ENCODE results near the gene PLAC8L1.
"Not testable (repeated sequence)": the region's sequence is repeated elsewhere in the genome, so short reads cannot be mapped to it uniquely, and the experiment has no call there.

PLAC8L1 gene, protein sequence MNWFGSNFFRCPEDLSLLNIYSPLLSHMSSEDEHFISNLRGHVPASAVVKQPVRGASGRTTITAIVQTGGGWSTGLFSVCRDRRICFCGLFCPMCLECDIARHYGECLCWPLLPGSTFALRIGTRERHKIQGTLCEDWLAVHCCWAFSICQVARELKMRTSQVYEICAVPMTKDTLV

DNA sequence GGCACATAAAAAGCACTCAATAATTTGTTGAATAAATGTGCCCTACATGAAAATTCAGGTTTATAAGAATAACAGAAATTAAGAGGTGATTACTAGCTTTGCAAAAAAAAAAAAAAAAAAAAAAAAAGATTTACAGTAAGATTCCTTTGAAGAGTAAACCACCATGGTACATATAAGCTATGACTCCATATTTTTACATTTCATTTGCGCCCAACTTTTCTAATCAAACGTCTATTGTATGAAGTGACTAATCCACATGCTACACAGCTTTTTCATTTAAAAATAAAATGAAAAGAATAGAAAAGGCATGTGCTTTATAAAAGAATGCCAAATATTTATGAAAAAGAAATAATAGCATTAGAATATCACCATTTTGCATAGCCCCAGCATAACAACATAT is at the start of gene PLAC8L1:
TSS of gene PLAC8L1 (minus strand) at position 101 of the 400 bp plus-strand sequence. CDS start 1,266 bp downstream, outside the sequence.
- no peak for DNase-seq

DNA sequence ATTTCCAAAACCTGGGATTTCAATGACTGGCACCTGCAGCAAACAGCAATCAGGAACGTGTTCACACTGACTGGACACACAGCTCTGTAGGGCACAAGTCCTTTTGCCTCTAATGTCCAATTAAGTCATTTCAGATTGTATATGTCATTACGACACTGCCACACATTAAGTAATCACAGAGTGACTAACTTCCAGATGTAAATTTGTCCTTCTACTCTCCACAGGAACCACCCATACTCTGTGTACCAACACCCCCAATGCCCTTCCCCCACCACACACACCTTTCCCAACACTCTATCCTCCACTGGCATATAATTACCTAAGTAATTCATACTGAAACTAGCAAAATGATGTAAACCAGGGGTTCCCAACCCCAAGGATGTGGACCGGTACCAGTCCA is 46.6 kb upstream of the PLAC8L1 start:
- DNase-seq, result no peak

DNA sequence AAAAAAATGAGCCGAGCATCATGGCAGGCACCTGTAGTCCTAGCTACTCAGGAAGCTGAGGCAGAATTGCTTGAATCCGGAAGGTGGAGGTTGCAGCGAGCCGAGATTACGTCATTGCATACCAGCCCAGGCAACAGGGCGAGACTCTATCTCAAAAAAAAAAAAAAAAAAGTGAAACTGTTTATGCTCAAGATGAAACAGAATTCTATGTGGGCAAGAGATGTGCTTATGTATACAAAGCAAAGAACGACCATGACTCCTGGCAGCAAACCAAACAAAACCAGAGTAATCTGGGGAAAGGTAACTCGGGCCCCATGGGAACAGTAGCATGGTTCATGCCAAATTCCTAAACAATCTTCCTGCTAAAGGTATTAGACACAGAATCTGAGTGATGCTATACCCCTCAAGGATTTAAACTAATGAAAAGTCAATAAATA is 32.6 kb upstream of the PLAC8L1 start:
- no peak for DNase-seq

DNA sequence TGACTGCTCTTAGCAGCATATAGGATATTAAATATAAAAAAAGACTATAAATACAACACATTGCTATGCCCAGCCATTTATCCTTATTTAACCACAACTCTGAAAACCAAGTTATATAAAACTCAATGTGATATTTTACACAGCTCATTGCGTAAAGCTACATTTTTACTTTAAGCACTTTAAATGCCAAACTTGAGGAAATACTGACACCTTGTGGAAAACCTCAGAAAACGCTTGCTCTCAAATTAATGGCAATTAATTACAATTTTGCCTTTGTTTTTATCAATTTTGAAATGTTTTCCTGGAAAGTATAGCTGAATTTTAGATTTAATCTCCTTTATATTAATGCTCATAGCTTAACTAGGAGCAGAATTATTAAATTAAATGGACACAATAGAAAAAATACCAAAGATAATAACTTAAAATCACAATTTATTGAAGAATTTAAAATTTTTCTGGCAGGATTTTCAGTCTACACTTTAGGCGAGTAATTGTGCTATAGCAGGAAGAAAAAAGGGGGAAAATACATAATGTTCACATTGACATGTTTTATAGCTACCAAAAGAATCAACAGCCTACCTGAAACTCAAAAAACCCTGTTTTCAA is 25.2 kb upstream of the PLAC8L1 start:
- DNase-seq, result no peak

DNA sequence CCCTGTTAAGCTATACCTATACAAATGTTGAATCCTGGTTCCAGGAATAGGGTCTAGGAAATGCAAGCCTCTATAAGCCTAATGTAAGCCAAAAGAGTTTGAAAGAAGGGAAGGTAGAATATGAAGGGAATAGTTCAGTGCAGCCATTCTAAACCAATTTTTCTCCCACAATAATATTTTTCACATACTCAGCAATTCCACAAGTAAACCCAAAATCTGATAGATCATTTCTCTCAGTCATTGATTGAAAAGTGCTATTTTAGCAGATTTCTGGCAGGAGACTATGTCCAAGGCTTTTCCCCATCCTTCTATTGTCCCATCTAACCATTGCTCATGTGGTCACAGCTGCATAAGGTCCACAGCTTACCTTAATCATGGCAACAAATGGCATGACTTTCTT is 20.7 kb upstream of the PLAC8L1 start:
- DNase-seq, result no peak

DNA sequence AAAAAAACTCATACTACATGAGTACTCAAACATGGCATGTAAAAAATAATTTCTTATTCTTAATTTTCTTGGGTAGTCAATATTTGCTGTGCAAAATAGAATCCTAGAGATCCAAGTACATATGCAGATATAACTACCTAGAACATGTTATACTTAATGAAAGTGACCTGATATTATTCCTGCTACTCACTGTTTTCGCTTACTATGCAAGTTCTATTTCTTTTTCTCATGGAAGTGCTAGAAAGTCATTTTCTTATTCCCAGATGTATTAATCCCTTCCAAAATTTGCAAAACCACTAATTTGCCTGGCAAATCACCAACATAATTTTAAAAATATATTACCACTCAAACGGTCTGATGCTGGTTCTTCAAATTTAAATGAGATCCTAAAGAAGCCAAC is 19.2 kb upstream of the PLAC8L1 start:
- DNase-seq, result no peak

DNA sequence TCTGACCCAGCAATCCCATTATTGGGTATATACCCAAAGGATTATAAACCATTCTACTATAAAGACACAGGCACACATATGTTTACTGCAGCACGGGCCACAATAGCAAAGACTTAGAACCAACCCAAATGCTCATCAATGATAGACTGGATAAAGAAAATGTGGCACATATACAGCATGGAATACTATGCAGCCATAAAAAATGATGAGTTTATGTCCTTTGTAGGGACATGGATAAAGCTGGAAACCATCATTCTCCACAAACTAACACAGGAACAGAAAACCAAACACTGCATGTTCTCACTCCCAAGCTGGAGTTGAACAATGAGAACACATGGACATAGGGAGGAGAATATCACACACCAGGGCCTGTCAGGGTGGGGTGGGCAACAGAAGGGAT is 16.1 kb upstream of the PLAC8L1 start:
- not testable (repeated sequence) for DNase-seq

DNA sequence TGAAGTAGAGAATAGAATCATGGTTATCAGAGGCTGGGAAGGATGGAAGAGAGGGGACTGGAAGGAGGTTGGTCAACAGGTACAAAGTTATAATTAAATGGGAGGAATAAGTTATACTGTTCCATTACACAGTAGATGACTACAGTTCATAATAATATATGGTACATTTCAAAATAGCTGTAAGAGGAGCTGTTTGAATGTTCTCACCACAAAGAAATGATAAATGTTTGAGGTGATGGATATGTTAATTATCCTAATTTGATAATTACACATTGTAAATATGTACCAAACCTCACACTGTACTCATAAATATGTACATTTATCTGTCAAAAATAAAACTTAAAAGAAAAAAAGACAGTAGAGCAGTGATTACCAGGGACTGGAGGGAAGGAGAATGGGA is 12.9 kb upstream of the PLAC8L1 start:
- DNase-seq, result no peak

DNA sequence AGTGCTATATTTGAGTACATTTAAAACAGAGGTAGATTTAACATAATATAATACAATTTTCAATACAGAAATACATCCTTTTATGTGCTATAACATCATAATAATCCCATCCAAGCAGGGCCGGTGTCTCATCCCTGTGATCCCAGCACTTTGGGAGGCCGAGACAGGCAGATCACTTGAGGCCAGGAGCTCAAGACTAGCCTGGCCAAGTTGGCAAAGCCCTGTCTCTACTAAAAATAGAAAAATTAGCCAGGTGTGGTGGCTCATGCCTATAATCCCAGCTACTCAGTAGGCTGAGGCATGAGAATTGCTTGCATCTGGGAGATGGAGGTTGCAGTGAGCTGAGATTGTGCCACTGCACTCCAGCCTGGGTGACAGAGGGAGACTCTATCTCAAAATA is 11.8 kb upstream of the PLAC8L1 start:
- not testable (repeated sequence) for DNase-seq

DNA sequence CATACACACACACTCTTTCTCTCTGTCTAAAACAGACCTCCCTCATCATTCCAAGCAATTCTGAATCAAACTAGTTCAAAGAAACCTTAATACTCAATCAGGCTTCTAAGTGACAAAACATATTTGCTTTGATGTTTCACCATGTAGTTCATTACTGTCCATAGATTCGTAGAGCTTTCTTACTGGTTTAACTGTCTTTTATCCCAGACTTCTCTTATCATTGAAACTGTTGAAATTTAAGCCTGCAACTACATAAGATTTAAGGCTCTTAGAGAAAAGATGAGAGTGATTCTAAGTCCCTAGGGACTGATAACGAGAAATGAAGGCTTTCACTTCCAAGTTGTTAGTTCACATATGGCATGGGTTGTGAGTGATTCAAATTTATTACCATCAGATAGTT is 11.0 kb upstream of the PLAC8L1 start:
- DNase-seq, result no peak

DNA sequence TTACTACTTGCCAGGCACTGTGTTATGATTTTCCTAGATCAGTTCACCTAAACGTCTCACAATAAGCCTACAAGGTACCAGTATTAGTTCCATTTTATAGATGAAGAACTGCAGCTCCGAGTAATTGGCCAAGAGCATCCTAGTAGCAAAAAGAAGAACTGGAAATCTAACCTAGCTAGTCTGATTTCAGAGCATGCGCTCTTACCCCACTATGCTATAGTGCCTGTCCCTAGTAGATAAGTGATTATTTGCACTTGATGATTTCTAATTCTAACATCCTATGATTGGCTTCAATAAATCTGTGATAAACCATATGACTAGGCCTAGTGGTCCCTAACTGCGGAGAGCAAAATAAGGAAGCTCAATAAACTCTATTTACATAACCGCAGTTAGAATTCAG is 7.1 kb upstream of the PLAC8L1 start:
- no peak for DNase-seq

DNA sequence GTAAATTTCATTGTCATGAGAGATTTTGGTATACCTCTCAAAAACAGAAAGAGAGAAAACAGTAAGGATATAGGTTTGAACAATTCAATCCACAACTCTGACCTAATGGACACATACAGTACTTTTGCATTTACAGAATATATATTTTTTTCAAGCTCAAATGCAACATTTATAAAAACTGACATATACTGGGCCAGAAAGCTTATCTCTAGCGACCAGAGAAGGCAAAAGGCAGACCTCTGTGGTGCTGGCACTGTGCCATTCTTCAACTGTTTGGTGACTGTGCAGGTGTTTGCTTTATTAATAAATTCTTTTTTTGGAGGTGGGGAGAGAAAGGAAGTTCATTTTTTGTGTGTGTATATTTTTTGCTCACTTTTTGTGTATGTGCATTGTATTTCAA is 6.0 kb upstream of the PLAC8L1 start:
- no peak for DNase-seq

DNA sequence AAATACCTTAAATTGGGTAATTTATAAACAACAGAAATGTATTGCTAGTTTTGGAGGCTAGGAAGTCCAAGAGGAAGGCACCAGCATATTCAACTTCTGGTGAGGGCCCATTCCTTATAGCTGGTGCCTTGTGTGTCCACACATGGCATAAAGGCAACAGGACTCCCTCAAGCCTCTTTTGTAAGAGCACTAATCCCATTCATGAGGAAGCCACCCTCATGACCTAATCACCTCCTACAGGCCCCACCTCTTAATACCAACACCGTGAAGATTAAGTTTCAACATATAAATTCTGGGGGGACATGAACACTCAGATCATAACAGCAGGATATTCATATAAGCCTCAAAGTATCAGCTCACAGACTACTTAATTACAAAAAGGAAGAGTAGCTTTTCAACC is 4.0 kb upstream of the PLAC8L1 start:
- no peak for DNase-seq

DNA sequence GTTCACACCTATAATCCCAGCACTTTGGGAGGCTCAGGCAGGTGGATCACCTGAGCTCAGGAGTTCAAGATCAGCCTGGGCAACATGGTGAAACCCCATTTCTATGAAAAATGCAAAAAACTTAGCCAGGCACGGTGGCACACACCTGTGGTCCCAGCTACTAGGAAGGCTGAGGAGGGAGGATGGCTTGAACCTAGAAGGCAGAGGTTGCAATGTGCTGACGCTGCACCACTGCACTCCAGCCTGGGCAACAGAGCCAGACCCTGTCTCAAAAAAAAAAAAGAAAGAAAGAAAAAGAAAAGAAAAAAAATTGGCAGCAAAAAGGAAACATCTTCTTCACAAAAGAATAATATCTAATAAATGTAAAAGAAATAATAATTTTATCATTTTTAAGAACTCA is 3.5 kb upstream of the PLAC8L1 start:
- DNase-seq, result not testable (repeated sequence)

DNA sequence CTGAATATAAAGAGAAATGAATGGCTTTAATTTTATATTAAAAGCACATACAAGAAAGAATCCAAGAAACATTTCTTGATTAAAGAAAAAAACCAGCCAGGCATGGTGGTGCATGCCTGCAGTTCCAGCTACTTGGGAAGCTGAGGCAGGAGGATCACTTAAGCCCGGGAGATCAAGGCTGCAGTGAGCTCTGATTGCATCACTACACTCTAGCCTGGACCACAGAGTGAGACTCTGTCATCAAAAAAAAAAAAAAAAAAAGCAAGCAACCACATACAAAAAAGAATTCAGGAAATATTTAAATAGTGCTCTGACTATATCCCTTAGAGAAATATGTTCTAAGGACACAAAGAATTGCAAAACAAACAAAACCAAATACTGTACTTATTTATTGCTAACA is 2.5 kb upstream of the PLAC8L1 start:
- DNase-seq, result no peak

DNA sequence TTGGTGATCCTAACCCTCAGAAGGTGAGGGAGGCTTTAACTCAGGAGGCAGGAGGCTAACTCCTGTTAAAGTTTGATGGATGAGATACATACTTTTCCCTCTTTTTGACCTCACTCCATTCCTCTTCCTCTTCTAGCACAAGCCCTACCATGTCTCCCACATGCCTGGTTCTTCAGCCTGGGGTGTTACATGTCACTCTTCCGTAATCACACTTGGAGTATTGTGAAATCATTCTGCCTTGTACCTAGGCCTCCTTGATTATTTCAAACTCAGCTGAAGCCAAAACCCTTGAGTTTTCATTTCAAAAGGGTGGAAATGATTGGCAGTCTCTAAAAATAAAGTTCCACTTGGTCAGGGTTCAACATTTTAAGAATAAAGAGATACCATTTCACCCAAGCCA is 1.8 kb downstream of the PLAC8L1 start:
- no peak for DNase-seq

DNA sequence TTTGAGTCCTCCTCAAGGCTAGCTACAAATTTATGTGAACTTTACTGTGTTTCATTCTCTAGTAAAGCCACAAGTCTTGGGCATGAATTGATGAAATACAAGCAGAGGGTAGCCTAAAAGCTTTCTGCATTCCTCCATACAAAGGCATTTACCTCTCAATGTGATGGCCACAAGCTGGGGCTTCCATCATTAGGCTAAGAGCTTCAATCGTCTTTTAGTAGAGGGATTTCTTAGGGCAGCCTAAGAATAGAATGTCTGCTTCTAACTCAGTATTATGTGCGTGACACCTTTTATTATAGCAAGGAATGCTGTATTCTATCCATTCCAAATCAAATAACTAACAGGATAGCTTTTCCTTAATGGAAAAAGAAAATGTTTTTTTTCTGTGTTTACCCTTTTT is 3.7 kb downstream of the PLAC8L1 start:
- DNase-seq, result no peak

DNA sequence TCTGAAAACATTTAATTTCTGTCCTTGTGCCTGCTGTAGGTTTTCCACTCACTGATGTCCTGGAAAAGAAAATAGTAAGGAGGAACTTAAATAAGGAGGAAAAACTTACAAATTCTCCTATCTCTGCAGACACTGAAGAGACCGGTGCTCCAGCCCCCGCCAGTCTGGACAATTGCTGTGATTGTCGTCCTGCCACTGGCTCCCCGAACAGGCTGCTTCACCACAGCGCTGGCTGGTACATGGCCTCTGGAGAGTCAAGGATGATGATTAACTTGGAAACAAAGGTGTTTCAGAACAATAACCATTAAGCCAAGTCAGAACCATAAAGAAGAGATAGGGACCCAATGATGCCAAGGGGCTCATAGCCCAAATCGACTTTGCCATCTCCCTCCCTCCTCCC is 7.3 kb downstream of the PLAC8L1 start:
- DNase-seq, result no peak

DNA sequence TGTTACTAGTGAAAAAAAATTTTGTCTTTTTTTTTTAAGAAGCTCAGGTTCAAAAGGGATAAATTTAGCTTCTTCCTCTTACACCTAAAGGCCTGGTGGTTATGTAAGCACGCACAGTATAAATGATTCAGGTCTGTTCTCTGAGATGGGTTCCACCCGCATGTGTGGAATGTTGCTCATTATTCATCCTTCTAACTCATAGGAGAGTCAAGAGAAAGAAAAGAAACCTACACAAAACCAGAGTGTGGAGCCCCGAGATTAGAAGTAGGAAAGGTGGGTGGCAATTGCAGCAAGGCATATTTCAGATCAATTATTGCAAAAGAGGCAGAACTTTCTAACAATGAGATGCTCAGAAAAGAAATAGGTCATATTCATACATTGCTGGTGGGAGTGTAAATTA is 13.5 kb downstream of the PLAC8L1 start:
- DNase-seq, result no peak

DNA sequence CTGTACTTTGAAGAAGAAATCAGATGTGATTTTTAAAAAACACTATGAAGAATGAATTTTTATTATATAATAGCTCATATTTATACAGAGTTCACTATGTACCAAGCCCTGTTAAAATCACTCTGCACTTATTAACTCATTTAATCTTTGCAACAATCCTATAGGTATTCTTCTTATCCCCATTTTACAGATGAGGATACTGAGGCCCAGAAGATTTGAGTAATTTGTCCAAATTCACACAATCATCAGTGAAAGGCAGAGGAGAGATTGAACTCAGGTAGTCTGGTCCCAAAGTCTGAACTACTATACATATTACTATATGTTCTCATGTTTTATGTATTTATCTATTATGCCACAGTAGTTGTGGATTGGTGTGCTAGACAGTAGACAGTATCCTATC is 16.1 kb downstream of the PLAC8L1 start:
- DNase-seq, result no peak

DNA sequence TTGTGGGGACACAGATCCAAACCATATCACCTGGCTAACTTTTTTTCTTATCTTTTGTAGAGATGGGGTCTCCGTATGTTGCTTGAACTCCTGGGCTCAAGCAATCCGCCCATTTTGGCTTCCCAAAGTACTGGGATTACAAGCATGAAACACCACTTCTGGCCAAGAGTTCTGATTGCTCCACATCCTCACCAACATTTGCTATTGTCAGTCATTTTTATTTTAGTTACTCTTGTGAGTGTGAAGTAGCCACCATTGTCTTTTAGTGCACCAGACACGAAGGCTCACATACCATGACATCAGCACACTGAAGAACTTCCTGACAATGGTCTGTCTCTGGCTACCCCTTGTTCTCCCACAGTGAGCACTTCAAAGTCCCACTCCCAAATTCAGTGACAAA is 17.3 kb downstream of the PLAC8L1 start:
- no peak for DNase-seq

DNA sequence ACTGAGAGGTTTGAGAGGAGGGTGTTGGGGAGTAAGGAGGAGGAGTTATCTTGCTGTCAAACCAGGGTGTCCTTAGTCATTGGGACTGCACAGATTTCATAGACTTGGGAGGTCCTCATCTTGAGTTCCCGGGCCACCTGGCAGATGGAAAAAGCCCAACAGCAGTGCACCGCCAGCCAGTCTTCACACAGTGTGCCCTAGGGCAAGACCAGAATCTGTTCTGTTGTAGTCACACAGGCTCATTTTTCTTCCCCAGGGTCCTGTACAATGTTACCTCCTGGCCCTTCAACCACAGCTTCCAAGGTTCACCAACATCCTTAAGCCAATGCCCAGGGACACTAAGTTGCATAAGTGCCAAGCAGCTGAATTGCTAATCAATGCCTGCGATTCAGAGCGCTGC is 21.0 kb downstream of the PLAC8L1 start:
- DNase-seq, result no peak

DNA sequence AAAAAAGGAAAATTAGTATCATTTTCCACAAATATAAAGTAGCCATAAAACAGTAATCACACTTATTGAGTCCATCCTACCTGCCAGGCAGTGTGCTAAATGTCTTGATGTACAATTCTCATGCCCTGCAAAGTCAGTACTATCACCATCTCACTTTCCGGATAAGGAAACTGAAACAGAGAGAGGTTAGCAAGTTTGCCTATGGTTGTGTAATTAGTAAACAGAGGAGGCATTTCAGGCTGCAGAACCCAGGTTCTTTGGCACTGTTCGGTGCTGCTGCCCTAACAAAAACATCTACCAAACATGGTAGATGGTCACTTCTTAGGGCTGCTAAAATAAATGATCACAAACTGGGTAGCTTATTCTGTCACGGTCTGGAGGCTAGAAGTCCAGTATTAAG is 22.6 kb downstream of the PLAC8L1 start:
- DNase-seq, result no peak

DNA sequence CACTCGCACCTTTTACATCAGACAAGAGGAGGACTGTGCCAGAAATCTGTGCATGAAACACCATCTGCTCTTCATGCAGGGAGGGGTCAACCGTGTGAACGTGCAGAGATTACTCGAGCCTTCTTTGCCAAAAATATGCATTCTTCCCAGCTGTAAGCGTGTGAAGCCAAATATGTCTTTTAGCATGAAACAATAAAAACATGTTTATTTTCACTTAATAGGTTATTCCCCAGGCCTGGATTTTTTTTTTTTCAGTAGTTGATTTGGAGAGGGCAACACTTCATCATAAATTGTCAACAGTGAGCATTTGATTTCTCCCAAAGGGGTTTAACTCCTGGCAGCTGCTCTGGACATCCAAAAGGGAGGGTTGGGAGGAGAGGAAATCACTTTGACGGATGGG is 23.8 kb downstream of the PLAC8L1 start:
- no peak for DNase-seq

DNA sequence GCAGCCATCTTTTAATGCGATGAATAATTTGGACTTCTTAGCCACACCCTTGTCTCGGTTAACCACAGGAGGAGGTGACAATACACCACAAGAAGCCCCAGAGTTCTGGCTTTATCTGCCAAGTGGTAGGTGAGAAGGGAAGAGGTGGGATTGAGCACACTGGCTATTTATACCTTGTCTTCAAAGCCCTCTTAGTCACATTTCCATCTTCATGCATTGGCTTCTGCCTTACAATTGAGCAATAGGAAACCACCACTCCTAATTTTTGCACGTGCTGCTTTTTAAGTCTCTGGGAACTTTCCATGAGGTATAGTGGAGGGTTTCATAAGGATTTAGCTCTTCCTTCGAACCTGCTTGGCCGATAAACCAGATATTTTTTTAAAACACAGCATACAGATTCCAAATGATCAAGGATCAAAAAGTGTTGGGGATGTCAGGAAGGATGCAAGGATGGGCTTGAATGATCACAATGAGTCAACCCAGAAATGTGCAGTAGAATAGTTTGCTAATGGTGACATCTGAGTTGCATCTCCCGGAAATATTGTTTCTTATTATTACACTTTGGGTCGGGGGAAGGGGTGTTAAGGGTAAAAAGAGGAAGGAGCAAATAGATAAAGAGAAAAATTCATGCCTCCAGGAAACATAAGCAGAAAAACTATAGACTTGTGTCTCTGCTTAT is 25.5 kb downstream of the PLAC8L1 start:
- no peak for DNase-seq
